Measurements from ENCODE around the gene KIF18B. TPM values are rescaled to one million over a fixed set of nuclear protein-coding genes. Genes with fewer than 3 reads are reported as not detected.

KIF18B gene
- total RNA-seq, 1 donor: 0.72 TPM

DNA sequence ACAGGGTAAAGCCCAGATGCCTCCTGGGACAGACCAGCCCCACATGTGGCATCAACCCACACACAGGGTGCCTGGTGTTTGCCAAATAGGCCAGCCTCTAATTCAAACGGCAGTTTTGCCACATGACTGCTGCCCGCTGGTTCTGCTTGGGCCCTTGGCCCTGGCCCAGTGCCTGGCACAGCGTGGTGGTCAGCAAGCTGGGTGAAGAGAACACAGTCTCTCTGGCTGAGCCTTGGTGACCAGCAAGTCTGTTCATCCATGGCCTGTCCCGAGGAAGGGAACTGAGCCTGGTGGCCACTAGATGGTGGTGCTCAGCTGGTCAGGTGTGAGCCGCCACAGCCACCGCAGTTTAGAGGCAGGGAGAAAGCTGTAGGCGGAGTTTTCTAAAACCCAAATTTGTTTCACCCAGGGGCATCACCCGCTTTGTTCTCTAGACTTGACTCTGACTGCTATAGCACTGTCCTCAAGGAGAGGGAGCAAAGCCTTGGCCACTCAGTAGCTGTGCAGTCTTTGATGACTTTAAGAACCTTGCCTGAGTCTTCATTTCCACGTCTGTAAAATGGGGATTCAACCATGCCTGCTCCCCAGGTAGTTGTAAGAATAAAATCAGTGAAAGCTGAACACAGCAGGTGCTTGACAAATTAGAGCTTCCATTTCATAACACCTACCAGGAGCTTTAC, 27.5 kb downstream of the KIF18B start:
- no peaks in the 10 kb centered on the region for H3K9me3 ChIP-seq (ENCODE audit: low read depth, low read length)
- H3K4me2 ChIP-seq (ENCODE audit: insufficient read depth, low read length): peak overlapping the region; percentile 29
- H3K4me3 ChIP-seq (ENCODE audit: insufficient read depth, low read length): no peak overlapping the region
- no peak overlapping the region for H3K27ac ChIP-seq (ENCODE audit: low read depth, low read length)
- H3K4me1 ChIP-seq (ENCODE audit: insufficient read depth, low read length): peaks cover 10% of the 10 kb centered on the region
- TF ChIP-seq, protein P1, sequence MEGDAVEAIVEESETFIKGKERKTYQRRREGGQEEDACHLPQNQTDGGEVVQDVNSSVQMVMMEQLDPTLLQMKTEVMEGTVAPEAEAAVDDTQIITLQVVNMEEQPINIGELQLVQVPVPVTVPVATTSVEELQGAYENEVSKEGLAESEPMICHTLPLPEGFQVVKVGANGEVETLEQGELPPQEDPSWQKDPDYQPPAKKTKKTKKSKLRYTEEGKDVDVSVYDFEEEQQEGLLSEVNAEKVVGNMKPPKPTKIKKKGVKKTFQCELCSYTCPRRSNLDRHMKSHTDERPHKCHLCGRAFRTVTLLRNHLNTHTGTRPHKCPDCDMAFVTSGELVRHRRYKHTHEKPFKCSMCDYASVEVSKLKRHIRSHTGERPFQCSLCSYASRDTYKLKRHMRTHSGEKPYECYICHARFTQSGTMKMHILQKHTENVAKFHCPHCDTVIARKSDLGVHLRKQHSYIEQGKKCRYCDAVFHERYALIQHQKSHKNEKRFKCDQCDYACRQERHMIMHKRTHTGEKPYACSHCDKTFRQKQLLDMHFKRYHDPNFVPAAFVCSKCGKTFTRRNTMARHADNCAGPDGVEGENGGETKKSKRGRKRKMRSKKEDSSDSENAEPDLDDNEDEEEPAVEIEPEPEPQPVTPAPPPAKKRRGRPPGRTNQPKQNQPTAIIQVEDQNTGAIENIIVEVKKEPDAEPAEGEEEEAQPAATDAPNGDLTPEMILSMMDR (IDR thresholded peaks at IDR 0.05; ENCODE audit: extremely low read depth, low read depth, low read length): peak; percentile 86
- peak overlapping the region; percentile 40 for H2AFZ ChIP-seq (ENCODE audit: low read length)
- H3K36me3 ChIP-seq (ENCODE audit: insufficient read depth, low read length): no peaks in the 10 kb centered on the region
- H4K20me1 ChIP-seq (ENCODE audit: insufficient read depth, low read length): no peaks in the 10 kb centered on the region
- DNase-seq (ENCODE audit: insufficient read length, low spot score, missing footprints): peak; percentile 99
- no peaks in the 10 kb centered on the region for H3K79me2 ChIP-seq (ENCODE audit: insufficient read depth, low read length)
- H3K27me3 ChIP-seq (ENCODE audit: insufficient read depth, low read length): no peaks in the 10 kb centered on the region

DNA sequence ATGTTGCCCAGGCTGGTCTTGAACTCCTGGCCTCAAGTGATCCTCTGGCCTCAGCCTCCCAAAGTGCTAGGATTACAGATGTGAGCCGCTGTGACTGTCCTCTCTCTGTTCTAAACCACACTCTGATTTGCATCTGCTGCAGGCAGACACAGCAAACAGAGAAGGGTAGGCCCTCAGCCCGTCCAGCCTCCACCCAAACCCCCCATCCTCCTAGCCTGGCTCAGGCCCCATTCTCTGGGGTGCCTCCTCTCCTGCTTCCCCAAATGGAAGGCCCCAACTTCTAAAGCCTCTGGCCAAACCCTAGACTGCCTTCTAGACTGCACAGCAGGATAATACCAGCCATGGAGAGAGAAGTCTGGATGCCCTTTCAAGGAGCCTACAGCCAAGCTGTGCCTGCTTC, 28.2 kb downstream of the KIF18B start:
- H3K27ac ChIP-seq (ENCODE audit: low read depth, low read length): no peak overlapping the region
- peaks cover 10% of the 10 kb centered on the region for H3K4me1 ChIP-seq (ENCODE audit: insufficient read depth, low read length)
- H3K27me3 ChIP-seq (ENCODE audit: insufficient read depth, low read length): no peaks in the 10 kb centered on the region
- H3K4me2 ChIP-seq (ENCODE audit: insufficient read depth, low read length): no peak overlapping the region
- H3K79me2 ChIP-seq (ENCODE audit: insufficient read depth, low read length): no peaks in the 10 kb centered on the region
- no peaks in the 10 kb centered on the region for H4K20me1 ChIP-seq (ENCODE audit: insufficient read depth, low read length)
- peak overlapping the region; percentile 40 for H2AFZ ChIP-seq (ENCODE audit: low read length)
- TF ChIP-seq, protein P1 (IDR thresholded peaks at IDR 0.05; ENCODE audit: extremely low read depth, low read depth, low read length): no peak
- H3K9me3 ChIP-seq (ENCODE audit: low read depth, low read length): no peaks in the 10 kb centered on the region
- peak; percentile 80 for DNase-seq (ENCODE audit: insufficient read length, low spot score, missing footprints)
- H3K36me3 ChIP-seq (ENCODE audit: insufficient read depth, low read length): no peaks in the 10 kb centered on the region
- no peak overlapping the region for H3K4me3 ChIP-seq (ENCODE audit: insufficient read depth, low read length)

DNA sequence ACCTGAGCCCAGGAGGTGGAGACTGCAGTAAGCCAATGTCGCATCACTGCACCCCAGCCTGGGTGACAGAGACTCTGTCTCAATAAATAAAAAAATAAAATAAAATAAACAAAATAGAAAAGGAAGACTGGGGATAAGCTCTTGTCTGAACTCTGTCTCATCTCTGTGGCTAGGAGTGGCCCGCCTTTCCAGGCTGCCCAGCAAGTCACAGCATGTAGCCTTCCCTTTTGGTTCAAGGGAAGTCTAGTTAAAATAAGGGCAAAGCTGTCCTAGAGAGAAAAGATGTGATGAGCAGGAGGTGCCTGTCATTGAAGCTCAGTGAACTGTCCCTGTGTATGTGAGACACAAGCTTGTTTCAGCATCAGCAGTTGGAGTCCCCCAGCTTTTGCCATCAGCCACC, 29.6 kb downstream of the KIF18B start:
- no peak for DNase-seq (ENCODE audit: insufficient read length, low spot score, missing footprints)
- peaks cover 10% of the 10 kb centered on the region for H3K4me1 ChIP-seq (ENCODE audit: insufficient read depth, low read length)

DNA sequence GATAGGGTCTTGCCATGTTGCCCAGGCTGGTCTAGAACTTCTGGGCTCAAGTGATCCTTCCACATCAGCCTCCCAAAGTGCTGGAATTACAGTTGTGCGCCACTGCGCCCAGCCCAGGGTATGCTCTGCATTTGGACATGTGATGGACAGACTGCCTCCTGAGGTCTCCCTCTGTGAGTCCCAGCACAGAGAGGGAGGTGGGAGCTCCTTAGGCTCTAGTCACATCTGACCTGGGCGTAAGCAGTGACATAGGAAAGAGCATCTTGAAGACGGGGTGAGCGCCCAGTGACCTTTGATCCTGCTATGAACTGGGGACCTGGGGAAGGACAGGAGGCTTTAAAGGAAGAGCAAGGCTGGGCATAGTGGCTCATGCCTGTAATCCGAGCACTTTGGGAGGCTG, 30.1 kb downstream of the KIF18B start:
- Histone ChIP-seq H2AFZ (ENCODE audit: low read length) (no peak overlapping the region), H4K20me1 (ENCODE audit: insufficient read depth, low read length) (no peaks in the 10 kb centered on the region), H3K36me3 (ENCODE audit: insufficient read depth, low read length) (no peaks in the 10 kb centered on the region), H3K4me1 (ENCODE audit: insufficient read depth, low read length) (peaks cover 10% of the 10 kb centered on the region), H3K4me3 (ENCODE audit: insufficient read depth, low read length) (no peak overlapping the region), H3K27me3 (ENCODE audit: insufficient read depth, low read length) (peaks cover 3% of the 10 kb centered on the region), H3K79me2 (ENCODE audit: insufficient read depth, low read length) (no peaks in the 10 kb centered on the region), H3K4me2 (ENCODE audit: insufficient read depth, low read length) (no peak overlapping the region), H3K9me3 (ENCODE audit: low read depth, low read length) (no peaks in the 10 kb centered on the region), H3K27ac (ENCODE audit: low read depth, low read length) (no peak overlapping the region)
- DNase-seq (ENCODE audit: insufficient read length, low spot score, missing footprints): peak; percentile 64
- TF ChIP-seq, protein P1 (IDR thresholded peaks at IDR 0.05; ENCODE audit: extremely low read depth, low read depth, low read length): no peak

More for the DNA sequence above, 29.6 kb downstream of the KIF18B start:
- Histone ChIP-seq H3K79me2 (ENCODE audit: insufficient read depth, low read length) (no peaks in the 10 kb centered on the region), H2AFZ (ENCODE audit: low read length) (no peak overlapping the region), H3K4me2 (ENCODE audit: insufficient read depth, low read length) (no peak overlapping the region), H4K20me1 (ENCODE audit: insufficient read depth, low read length) (no peaks in the 10 kb centered on the region), H3K27ac (ENCODE audit: low read depth, low read length) (no peak overlapping the region), H3K9me3 (ENCODE audit: low read depth, low read length) (no peaks in the 10 kb centered on the region), H3K36me3 (ENCODE audit: insufficient read depth, low read length) (no peaks in the 10 kb centered on the region), H3K27me3 (ENCODE audit: insufficient read depth, low read length) (peaks cover 1% of the 10 kb centered on the region), H3K4me3 (ENCODE audit: insufficient read depth, low read length) (no peak overlapping the region)
- TF ChIP-seq, protein P1 (IDR thresholded peaks at IDR 0.05; ENCODE audit: extremely low read depth, low read depth, low read length): no peak

All from osteoblast (primary cell).